GM11168 (cell line): ENCODE results near the gene ELMO1.

Source experiments
- in situ Hi-C: fragments of 300-500 bp; cut with MboI; formaldehyde crosslinking; loops from one replicate; pipeline ENCODE4 v1.12.0; 2022; ENCODE audit warnings: low sequenced_read_pairs; ENCODE audit not compliant: unreplicated experiment

The ELMO1 gene

DNA sequence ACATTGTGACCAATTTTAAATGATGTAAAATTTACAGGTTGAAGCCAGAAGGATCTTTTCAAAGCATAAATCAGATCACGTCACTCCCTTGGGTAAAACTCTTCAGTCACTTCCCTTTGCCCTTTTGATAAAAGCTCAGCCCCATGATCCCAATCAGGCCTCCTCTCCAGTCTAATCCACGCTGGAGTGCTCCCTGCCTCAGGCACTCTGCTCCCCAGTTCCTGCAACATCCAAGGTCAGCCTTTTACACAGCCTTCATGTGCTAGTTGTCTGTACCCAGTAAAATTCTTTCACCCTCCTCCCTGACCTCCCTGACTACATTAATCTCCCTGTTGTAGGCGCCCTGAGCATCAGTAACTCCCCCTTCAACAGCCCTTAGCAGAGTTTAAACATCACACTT lies 14.1 kb downstream of the ELMO1 start:
- in situ Hi-C loops = no loop called here

DNA sequence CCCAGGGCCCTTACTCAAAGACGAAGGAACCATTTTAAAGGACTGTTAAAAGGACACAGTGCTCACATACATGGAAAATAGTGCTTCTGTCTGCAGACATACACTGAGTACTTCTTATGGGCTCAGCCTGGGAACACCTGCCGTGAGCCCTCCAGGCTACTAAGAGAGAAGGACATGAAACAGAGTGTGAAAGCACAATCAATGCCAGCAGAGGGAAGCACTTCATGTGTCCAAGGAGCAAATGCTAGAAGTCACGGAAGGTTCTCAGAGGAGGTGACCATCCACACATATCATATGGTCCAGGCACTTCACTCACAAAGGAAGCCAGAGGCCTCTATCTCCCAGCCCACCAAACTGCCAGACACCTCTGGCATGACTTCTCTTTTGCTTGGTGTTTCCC lies 15.5 kb downstream of the ELMO1 start:
- in situ Hi-C loops = no loop called here

GRCh38 chr7:37432281-37432920 lies 16.3 kb downstream of the ELMO1 start:
- in situ Hi-C loops = no loop called here

DNA sequence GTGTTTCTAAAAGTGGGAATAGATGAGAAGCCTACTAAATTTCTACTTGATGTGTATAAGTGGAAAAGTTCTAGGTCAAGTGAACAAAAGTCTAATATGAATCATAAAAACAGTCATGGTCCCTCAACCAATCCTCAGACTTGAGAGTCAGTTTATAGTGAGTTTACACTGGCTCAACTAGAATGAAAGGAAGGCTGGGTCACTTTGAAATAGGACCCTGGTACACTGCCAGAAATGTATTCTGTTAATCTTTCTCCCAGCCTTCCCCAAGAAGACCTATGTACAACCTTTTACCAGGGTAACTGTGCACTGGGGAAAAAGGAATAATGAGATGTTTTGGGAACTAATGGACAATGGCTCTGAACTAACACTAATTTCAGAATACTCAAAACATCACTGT lies 17.3 kb downstream of the ELMO1 start:
- in situ Hi-C loops = no loop called here

GRCh38 chr7:37430640-37431039 lies 18.0 kb downstream of the ELMO1 start:
- in situ Hi-C loops = no loop called here

- in situ Hi-C loops = no loop called here
Measured at GRCh38 chr7:37430171-37430570, 18.5 kb downstream of the ELMO1 start.

GRCh38 chr7:37429435-37429791 lies 19.3 kb downstream of the ELMO1 start:
- in situ Hi-C loops = no loop called here

DNA sequence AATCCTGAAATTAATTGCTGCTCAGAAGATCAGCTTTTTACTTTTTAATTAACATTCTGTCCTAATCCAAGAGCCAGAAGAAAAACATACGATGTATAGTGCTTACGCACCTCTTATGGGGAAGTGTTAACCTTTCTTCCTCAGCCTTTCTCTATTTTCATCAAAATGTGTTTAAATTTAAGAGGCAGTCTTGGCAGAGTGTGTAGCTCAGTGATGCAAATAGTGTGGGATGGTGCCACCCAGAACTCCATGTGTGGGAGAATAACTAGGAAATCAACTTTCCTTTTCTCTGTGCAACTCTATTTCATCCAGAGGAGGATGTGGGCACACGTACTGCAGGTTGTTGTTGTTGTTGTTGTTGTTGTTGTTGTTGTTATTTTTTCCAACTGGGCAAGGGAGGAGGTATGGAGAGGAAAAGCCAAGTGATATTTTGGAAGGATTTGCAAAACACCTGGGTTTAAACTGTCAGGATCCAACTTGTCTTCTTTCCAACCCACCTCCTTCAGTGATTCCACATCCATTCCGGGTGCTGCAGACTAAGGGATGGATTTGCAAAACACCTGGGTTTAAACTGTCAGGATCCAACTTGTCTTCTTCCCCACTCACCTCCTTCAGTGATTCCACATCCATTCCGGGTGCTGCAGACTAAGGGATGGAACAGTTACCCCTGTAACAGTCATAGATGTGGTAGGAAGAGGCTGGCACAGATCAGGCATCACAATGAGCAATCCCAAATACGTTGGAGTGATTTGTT lies 19.8 kb downstream of the ELMO1 start:
- in situ Hi-C loops = no loop called here

DNA sequence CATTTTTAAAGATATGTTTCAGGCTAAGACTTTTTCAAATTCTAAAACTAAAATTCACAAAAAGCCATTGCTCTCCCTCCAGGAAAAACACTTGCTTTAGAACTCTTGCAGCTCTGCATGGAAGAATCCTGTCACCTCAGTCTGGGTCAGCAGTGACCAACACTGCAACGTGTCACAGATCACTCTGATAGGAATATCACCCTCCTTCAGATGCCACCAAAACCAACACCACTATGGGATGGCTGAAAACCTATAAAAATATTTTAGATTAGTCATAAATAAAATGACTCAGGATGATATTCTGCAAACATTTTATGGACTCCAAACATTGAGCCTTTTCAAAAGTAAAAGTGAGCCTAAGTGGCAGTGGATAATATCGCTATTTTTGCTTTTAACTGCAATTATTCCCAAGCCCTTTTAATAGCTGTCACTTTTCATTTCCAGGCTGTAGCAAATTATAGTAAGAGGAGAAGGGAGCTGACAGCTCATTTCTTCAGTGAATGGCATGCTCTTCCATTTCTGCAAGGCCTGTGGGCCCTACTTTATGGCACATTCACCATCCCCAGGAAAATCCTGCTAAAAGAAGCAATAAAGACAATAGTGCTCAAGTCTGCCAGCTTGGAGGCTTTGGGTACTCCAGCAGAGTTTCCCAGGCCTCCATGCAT lies 21.3 kb downstream of the ELMO1 start:
- in situ Hi-C loops = no loop called here

GRCh38 chr7:37425498-37425897 lies 23.2 kb downstream of the ELMO1 start:
- in situ Hi-C loops = no loop called here

DNA sequence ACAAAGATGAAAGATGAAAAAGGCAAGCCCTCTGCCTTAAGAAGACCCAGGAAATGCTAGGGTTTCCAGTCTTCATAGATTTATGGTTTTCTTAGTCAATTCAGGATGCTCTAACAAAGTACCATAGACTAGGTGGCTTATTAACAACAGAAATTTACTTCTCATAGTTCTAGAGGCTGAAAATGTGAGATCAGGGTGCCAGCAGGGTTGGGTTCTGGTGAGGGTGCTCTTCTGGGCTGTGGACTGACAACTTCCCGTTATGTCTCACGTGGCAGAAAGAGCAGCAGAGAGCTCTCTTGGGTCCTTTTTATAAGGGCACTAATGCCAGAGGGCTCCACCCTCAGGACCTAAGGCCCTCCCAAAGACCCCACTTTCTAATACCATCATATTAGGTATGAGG lies 23.7 kb downstream of the ELMO1 start:
- in situ Hi-C loops = no loop called here

GRCh38 chr7:37424521-37424920 lies 24.1 kb downstream of the ELMO1 start:
- in situ Hi-C loops = no loop called here

DNA sequence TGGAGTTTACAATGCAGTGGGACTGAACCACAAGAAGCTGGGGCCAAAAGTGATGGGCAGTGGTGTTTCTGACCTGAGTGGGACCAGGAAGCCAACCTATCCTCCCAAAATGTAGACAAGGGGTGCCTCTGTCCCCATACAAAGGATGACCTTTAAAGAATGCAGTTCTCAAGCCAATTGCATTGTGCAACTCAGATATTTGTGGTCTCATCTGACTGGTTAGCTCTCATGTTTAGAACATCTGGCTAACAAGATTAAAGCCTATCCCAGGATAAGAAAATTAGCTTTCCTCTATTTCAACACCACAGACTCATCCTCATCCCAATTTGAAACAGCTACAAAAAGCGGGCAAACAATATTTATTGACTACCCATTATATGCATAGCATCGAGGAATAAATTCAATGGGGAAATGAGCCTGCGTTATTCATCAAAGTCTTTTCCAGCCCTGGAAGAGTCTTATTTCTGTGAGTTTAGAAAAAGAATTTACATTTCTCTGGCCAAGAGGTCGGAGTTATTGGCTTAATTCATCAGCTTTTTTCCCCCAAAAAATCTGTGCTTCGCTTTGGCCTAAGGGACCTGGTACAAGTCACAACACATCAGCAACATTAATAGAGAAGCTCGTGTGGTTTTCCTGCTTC lies 26.7 kb downstream of the ELMO1 start:
- in situ Hi-C loops = no loop called here

- in situ Hi-C loops = no loop called here
Measured at GRCh38 chr7:37420946-37421695, 27.5 kb downstream of the ELMO1 start.

GRCh38 chr7:37419496-37419895 lies 29.2 kb downstream of the ELMO1 start:
- in situ Hi-C loops = no loop called here

DNA sequence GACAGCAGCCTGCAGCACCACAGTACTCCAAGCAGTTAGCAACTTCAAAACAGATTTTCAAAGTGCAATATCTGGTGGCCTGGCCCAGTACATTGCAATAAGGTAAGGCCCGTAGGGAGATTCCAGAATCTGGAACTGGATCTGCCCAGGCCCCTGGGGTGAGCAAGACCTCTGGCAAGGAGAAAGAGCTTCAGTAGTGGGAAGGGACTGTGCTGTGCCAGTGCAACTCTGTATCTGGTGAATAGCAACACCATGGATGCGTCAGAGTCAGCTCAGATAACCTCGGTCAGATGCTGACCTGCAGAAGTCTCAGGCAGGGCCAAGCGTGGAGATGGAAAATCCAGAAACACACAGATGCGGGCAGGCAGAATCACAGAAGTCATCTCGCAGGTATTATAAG lies 30.3 kb downstream of the ELMO1 start:
- in situ Hi-C loops = no loop called here

- in situ Hi-C loops = no loop called here
Measured at GRCh38 chr7:37417107-37417474, 31.6 kb downstream of the ELMO1 start.

DNA sequence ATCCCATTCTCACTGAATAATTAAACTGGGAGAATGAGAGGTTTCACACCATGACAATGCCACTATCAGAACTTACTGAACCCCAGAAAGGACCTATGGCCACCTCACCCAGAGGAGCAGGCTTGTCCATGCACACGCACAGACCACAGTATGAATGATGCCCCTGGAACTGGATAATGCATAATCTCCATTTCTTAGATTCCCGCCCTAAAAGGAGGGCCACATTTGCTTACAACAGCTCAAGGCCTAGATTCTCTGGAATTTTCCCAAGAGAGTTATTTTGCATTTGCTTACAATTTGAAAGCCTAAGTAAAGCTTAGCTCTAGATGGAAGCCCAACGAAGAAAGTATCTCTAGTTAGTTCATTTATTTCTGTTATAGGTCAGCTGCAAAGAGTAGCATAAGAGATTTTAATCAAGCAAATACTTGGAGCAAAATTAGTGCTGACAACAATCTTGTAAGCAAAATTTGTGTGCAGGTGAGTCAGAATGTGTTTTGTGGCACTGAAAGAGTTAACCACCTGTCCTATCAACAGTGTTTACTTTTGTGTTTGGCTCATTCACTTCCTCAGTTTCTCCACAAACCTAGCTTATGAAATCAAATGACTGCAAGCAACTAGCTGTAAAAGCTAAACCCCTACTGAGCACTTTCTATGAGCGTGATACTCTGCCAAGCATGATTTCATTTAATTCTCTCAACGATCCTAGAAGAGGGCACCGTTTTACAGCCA lies 32.1 kb downstream of the ELMO1 start:
- in situ Hi-C loops = no loop called here

- in situ Hi-C loops = no loop called here
Measured at GRCh38 chr7:37415629-37416028, 33.0 kb downstream of the ELMO1 start.
